NCI-H345 (cell line): Measurements from ENCODE around the gene ZDHHC13.
"Not testable (repeated sequence)": the region's sequence is repeated elsewhere in the genome, so short reads cannot be mapped to it uniquely, and the experiment has no call there.

ENCODE experiments used
- DNase-seq: peaks from one replicate; lab custom pipeline; 2025; lab: John Stamatoyannopoulos, UW

The ZDHHC13 gene

GRCh38 chr11:19101796-19102520, 15.0 kb upstream of the ZDHHC13 start:
- DNase-seq: peak; percentile 31

DNA sequence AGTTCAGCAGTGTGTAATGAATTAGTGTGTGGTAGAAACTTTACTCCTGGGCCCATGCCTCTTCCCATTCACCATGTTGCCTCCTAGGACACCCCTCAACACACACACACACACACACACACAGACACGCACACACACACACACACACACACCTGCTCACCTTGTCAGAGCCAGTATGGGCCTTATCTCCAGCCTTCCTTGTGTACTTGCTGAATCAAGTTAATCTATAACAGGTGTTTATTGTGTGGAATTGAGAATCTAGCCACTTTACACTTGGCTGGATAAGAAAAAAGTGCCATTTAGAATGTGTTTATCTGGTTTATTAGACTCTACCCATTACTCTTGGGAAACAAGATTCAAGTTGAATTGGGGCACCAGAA, 14.5 kb upstream of the ZDHHC13 start:
- no peak for DNase-seq

DNA sequence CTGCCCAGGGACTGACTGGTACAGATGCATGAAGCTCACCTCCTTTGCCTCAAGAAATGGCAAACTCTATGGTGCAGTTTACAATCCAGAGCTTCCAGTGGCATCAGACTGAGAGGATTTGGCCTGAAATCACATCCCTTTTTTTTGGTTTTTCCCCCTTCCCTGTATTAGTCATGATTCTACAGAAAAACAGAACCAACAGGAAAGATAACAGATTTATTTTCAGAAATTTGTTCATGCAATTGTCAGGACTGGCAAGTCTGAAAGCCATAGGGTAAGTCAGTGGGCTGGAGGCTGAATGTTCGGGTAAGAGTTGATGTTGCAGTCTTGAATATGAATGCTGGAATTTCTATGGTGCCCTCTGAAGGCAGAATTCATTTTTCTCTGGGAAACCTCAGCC, 12.0 kb upstream of the ZDHHC13 start:
- DNase-seq: no peak

DNA sequence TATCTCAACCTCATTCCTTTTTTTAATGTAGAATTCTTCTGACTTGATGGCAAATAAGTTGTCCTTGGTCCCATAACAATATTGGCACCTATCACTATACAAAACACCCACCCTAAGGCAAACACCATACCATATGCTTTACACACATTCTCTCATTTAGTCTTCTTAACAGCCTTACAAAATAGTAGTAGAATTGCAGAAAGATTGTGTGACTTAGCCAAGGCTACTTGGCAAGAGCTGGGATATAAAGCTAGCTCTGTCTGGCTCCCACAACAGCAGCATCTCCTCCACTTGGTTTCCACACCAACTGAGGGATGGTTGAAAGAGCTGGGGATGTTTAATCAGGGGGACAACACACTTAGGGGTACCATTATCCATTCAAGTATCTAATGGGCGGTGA, 9.8 kb upstream of the ZDHHC13 start:
- no peak for DNase-seq

DNA sequence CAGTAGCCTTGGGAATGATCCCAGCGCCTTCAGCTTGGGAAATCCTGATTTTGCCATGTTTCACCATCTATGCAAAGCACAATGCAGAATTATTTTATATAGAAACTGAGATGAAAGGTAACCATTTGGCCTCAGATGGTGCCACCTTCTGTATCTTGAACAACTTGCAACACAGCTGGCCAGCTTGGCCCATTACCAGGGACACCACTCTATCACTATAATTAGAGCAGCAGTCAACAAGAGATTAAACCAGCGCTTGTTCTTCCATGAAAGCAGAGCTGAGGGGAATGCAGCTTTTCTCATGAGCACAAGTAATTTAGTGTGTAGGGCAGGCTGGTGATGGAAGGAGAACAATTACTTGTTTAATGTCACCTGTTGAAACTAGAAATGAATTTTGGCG, 6.7 kb upstream of the ZDHHC13 start:
- no peak for DNase-seq

DNA sequence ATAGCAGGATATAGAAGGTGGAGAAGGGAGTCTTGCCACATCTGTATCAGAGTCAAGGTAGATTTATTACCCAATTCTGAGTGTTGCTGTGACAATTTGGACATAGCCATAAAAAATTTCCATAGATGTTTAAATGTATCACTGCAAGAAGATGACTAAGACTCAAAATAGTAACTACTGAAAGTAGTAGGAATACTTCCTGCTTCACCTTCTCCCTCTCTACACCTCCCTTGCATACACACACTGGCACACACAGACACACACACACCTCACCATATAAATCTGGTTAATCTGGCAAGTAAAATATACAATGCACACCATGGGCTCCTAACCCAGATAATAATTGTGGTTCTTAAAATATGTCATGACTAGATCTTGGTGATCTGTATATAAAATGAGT, 5.2 kb upstream of the ZDHHC13 start:
- DNase-seq: no peak

GRCh38 chr11:19116276-19116970, 545 bp upstream of the ZDHHC13 start:
- DNase-seq: no peak

DNA sequence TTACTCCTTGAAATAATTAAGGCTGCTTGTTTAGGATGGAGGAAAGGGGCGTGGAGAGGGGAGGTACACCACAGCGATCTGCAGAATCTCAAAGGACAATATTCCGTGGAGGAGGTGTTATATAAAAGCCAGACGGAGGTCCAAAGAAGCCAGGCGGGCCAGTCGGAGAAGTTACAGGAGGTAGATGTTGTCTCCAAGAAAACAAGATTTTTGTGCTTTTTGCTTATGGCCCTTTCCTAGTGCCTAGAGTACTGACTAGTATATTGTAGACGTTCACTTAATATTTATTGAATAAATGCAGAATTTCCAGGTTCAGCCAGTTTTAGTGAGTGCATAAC, 761 bp downstream of the ZDHHC13 start:
- no peak for DNase-seq

DNA sequence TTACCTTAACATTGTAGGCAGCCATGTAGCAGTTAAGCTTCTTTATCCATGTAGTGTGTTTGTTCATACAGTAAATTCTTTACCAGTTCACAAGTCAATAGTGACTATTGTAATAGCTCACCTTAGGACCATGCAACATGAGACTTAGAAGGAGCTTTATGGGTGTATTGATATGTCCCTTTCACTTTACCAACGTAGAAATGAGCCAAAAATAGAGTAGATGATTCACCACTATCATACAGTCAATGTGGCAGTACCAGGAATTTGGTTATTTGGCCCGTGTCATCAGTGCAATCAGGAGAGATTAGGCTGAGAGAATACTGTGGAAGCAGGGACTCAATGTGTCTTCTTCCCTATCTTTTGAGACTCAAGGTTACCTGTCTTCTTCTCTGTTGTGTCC, 4.7 kb downstream of the ZDHHC13 start:
- no peak for DNase-seq

DNA sequence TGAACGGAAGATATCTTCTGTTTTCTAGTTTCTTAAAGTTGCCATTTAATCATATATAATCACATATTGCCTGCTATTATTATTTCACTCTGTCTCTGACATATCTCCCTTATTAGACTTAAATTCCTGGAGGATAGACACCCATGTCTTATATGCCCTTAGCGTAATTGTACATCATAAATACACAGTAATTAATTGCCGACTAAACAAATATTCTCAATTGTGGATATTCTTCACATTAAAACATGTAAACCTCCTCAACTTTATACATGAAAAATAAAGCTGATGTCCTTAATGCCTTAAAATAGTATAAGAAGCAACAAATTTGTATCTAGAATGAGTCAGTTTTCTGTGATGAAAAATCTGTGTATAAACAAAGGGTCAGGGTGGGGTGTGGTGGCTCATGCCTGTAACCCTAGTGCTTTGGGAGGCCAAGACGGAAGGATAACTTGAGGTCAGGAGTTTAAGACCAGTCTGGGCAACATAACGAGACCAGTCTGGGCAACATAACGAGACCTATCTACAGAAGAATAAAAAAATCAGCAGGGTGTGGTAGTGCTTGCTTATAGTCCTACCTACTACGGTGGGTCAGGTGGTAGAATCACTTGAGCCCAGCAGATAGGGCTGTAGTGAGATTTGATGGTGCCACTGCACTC, 6.1 kb downstream of the ZDHHC13 start:
- DNase-seq: no peak

GRCh38 chr11:19126562-19127325, 9.8 kb downstream of the ZDHHC13 start:
- not testable (repeated sequence) for DNase-seq

- no peak for DNase-seq
Measured at GRCh38 chr11:19134004-19134403, 17.0 kb downstream of the ZDHHC13 start.

DNA sequence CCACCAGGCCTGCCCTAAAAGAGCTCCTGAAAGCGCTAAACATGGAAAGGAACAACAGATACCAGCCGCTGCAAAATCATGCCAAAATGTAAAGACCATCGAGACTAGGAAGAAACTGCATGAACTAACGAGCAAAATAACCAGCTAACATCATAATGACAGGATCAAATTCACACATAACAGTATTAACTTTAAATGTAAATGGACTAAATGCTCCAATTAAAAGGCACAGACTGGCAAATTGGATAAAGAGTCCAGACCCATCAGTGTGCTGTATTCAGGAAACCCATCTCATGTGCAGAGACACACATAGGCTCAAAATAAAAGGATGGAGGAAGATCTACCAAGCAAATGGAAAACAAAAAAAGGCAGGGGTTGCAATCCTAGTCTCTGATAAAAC, 19.9 kb downstream of the ZDHHC13 start:
- DNase-seq: not testable (repeated sequence)

DNA sequence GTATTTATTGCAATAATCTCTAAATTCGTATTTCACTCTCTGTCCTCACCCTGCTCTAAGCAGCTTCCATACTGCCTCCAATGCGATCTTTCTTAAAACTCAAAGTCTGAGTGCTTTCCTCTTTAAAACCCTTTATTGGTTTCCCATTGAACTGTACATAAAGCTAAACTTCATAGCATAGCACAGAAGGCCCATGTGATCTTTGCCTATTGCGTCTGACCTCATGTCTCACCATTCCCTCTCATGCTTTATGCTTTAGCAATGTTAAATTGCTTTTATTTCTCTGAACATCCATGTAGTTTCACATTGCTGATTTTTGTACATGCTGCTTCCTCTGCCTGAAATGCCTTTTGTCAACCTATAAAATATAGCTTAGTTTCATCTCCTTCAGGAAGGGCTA, 28.4 kb downstream of the ZDHHC13 start:
- DNase-seq: no peak

- DNase-seq: no peak
Measured at GRCh38 chr11:19156892-19157291, 39.9 kb downstream of the ZDHHC13 start.

DNA sequence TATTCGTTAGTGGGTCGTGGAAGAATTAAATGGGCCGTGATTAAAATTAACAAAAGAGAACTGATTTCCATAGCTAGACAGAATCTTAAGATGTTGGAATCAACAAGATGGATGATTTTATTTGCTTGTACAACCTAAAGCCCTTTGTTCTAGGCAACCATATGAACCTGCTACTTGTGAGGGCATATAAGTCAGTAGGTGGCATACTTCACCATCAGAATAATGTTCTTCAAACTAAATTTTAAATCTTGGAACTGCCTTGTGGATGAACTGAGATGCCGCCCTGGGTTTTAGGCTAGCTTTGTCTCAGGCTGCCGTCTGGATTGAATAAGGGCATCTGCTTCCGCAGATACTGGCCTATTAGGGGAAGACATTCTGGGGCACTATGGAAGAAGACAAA, 43.9 kb downstream of the ZDHHC13 start:
- no peak for DNase-seq

GRCh38 chr11:19161651-19162050, 44.7 kb downstream of the ZDHHC13 start:
- DNase-seq: no peak

DNA sequence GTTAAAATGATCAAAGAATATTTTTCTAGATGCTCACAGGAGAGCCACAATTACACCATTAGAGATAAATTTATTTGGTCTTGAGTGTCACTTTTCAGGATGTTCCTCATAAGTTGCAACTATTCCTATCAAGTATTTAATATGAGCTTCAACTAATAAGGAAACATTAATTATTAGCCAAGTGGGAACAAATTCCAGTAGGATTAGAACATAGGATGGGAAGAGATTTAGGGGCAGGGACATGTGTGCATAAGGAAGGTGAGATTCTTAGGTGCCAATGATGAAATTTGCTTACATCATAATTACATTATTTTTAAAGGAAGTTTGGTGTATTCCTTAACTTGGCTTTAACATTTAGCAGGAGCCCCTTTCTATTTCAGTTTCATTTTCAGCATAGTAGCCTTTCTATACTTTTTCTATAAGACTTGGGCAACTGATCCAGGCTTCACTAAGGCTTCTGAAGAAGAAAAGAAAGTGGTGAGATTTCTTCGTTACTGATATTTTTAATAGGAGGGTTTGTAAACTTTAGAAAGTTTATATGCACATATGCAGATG, 46.1 kb downstream of the ZDHHC13 start:
- no peak for DNase-seq

DNA sequence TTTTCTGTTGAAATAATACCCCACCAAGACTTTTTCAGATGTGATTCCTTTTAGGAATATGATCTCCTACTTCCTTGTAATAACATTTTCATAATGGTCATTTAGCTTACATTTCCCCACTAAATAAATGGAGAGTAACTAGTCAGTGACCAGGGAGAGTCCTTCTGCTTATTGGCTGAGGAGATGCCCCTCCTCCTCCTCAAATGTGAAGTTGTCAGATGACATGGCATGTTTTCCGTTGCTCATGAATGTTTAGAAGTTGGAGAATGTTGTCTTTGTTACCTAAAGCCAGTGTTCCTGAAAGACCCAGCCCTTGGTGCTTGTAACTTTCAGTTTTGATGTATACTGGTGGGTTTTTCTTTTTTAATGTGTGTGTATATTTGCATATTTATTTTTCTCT, 46.6 kb downstream of the ZDHHC13 start:
- DNase-seq: no peak

GRCh38 chr11:19164230-19164855, 47.4 kb downstream of the ZDHHC13 start:
- peak; percentile 27 for DNase-seq

DNA sequence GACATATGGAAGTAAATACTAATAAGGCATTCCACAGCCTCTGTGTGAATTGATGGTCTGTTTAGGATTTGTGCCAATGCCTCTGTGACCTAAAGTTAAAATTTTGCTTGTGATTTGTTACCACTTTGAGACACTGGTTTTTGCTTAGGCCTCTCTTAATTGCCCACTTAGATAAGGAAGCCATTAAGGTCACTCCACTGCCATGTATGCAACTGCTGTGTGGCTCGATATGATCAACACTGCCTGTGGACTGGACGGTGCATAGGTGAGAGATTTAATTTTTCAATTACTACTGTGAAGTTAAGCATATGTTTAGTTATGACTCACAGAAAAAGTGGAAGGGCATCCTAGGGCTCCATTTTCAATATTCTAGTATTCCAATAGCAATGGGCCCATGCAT, 47.9 kb downstream of the ZDHHC13 start:
- DNase-seq: no peak

GRCh38 chr11:19168090-19168489, 51.1 kb downstream of the ZDHHC13 start:
- no peak for DNase-seq
